Measurements from ENCODE around the gene B4GAT1. TPM values are rescaled to one million over a fixed set of nuclear protein-coding genes. Genes with fewer than 3 reads are reported as not detected.

Gene B4GAT1
- total RNA-seq, 6 donors from 2014 or later, result 15.7 to 48.9 (median 27.4) TPM

- H3K4me3 ChIP-seq, result peak overlapping the region in 2 of 4 donors; percentile 48 to 71
- ATAC-seq (ENCODE audit: low FRiP score in 2 of 2) (peak in 1 of 2 donors; percentile 58), DNase-seq (peak; percentile 58 to 73)
- 33 to 35% methylated on average over 9 to 16 of the region's 16 CpGs for WGBS, 2 donors
- H3K4me1 ChIP-seq, result peaks cover 32 to 42% (median 33%) of the 10 kb centered on the region in 4 donors
- peak overlapping the region; percentile 67 to 86 (median 84) for H3K27ac ChIP-seq
- H3K9me3 ChIP-seq, result no peaks in the 10 kb centered on the region
- H3K27me3 ChIP-seq, result no peaks in the 10 kb centered on the region
- TF ChIP-seq POLR2A (IDR thresholded peaks at IDR 0.05) (no peak), POLR2AphosphoS5 (IDR thresholded peaks at IDR 0.05) (peak; percentile 36 to 55), CTCF (IDR thresholded peaks at IDR 0.05) (no peak), EP300 (IDR thresholded peaks at IDR 0.05) (no peak)
- no peaks in the 10 kb centered on the region for H3K36me3 ChIP-seq
These were observed 29.5 kb downstream of the B4GAT1 start for GRCh38 chr11:66317723-66318599.

- Histone ChIP-seq H3K4me3 (peak overlapping the region in 3 of 4 donors; percentile 29 to 71 (median 48)), H3K4me1 (peaks cover 32 to 44% (median 34%) of the 10 kb centered on the region in 4 donors), H3K27me3 (no peaks in the 10 kb centered on the region), H3K27ac (peak overlapping the region; percentile 67 to 86 (median 84)), H3K9me3 (no peaks in the 10 kb centered on the region), H3K36me3 (no peaks in the 10 kb centered on the region)
- whole genome bisulfite sequencing, 2 donors, result 17 to 18% methylated on average over 2 to 14 of the region's 14 CpGs
- no peak for TF ChIP-seq EP300 (IDR thresholded peaks at IDR 0.05)
- DNase-seq, result peak in 1 of 2 donors; percentile 84
- ATAC-seq (ENCODE audit: low FRiP score in 2 of 2), result no peak
These were observed 30.1 kb downstream of the B4GAT1 start for GRCh38 chr11:66317322-66317722.

GRCh38 chr11:66316849-66317251, 30.6 kb downstream of the B4GAT1 start, which contains the start of gene CD248:
Gene CD248, minus strand, starts transcription at chr11:66317044. Its CDS starts 17 bp downstream, at chr11:66317027.
- peaks cover 32 to 44% (median 36%) of the 10 kb centered on the region in 4 donors for H3K4me1 ChIP-seq
- peak in 1 of 2 donors; percentile 53 for ATAC-seq (ENCODE audit: low FRiP score in 2 of 2)
- no peak for TF ChIP-seq EP300 (IDR thresholded peaks at IDR 0.05)
- TF ChIP-seq POLR2A (IDR thresholded peaks at IDR 0.05), result peak in 1 of 4 donors; percentile 23
- peak; percentile 50 to 90 for DNase-seq
- peak within 1 kb of the TSS; percentile 67 to 86 (median 84) for H3K27ac ChIP-seq
- no peaks in the 10 kb centered on the region for H3K9me3 ChIP-seq
- no peaks in the 10 kb centered on the region for H3K27me3 ChIP-seq
- H3K4me3 ChIP-seq, result peak within 1 kb of the TSS; percentile 8 to 71 (median 38)
- WGBS, 2 donors, result 24% methylated on average over 7 of the region's 29 CpGs; no CpG with 5 or more reads in 1 of the 2 donors
- H3K36me3 ChIP-seq, result no peaks in the 10 kb centered on the region

- H3K36me3 ChIP-seq, result no peaks in the 10 kb centered on the region
- no peaks in the 10 kb centered on the region for H3K27me3 ChIP-seq
- H3K4me1 ChIP-seq, result peaks cover 35 to 44% (median 39%) of the 10 kb centered on the region in 4 donors
- ATAC-seq (ENCODE audit: low FRiP score in 2 of 2) (no peak), DNase-seq (peak in 1 of 2 donors; percentile 83)
- peak overlapping the region in 3 of 4 donors; percentile 29 to 71 (median 48) for H3K4me3 ChIP-seq
- H3K9me3 ChIP-seq, result no peaks in the 10 kb centered on the region
- peak overlapping the region; percentile 67 to 86 (median 84) for H3K27ac ChIP-seq
- 71 to 78% methylated on average over 24 to 33 of the region's 52 CpGs for WGBS, 2 donors
- TF ChIP-seq POLR2A (IDR thresholded peaks at IDR 0.05) (no peak), EP300 (IDR thresholded peaks at IDR 0.05) (no peak), POLR2AphosphoS5 (IDR thresholded peaks at IDR 0.05) (no peak), CTCF (IDR thresholded peaks at IDR 0.05) (no peak)
These were observed 31.3 kb downstream of the B4GAT1 start for GRCh38 chr11:66315921-66316811.

- TF ChIP-seq EP300 (IDR thresholded peaks at IDR 0.05), result no peak
- TF ChIP-seq POLR2A (IDR thresholded peaks at IDR 0.05), result no peak
- no peak for TF ChIP-seq CTCF (IDR thresholded peaks at IDR 0.05)
- ATAC-seq (ENCODE audit: low FRiP score in 2 of 2), result no peak
- DNase-seq, result peak in 1 of 2 donors; percentile 56
- Histone ChIP-seq H3K36me3 (no peaks in the 10 kb centered on the region), H3K27me3 (no peaks in the 10 kb centered on the region), H3K4me1 (peaks cover 35 to 44% (median 39%) of the 10 kb centered on the region in 4 donors), H3K27ac (peak overlapping the region in 3 of 4 donors; percentile 0 to 86 (median 86)), H3K9me3 (no peaks in the 10 kb centered on the region), H3K4me3 (peak overlapping the region in 3 of 4 donors; percentile 29 to 71 (median 48))
- 87 to 88% methylated on average over 14 of the region's 14 CpGs for WGBS, 2 donors
These were observed 31.9 kb downstream of the B4GAT1 start for GRCh38 chr11:66315498-66315885.

Data from upper lobe of left lung (tissue), 6 donors.